Esophagus muscularis mucosa (tissue), 4 donors: ENCODE measurements around the gene SYN1. TPM values are rescaled to one million over a fixed set of nuclear protein-coding genes. Genes with fewer than 3 reads are reported as not detected.

Experiments used
- small RNA-seq, 3 donors: library from RNA; depleted of rRNA; stranded (forward); fragments of <200 nt; gene quantifications; one replicate each; pipeline ENCODE3, GENCODE V24; 2016
- total RNA-seq, 4 donors: library from RNA; depleted of rRNA; stranded (reverse); fragments of >200 nt; gene quantifications; one replicate each; pipeline versions ENCODE4 v1.1.0 to v1.2.1, GENCODE V29; 2016

SYN1 gene
- total RNA-seq, 4 donors from 2014 or later = 0.42 to 0.98 (median 0.56) TPM

Small RNA genes within 50 kb of the gene (small RNA-seq; reads per million reads assigned to genes)
- 0 to 0.08 (median 0) reads per million in 3 donors for gene MIR4769

Other genes starting within 250 kb of the SYN1 start
- gene ZNF157, start 249.3 kb downstream of the SYN1 start, total RNA-seq = under 1 TPM in 3 of 4 donors, not detected in 1; 0.17 to 0.42 (median 0.19) TPM
- 1 to 10 TPM; 7.5 to 9.0 (median 7.6) TPM for gene ZNF41, start 136.6 kb downstream of the SYN1 start, total RNA-seq
- 10 to 100 TPM; 39.3 to 49.6 (median 42.8) TPM for gene ARAF, start 58.7 kb downstream of the SYN1 start, total RNA-seq
- gene TIMP1, start 37.4 kb downstream of the SYN1 start, total RNA-seq = 100 to 1,000 TPM in 3 of 4 donors, 10 to 100 TPM in 1; 82.6 to 251 (median 178) TPM
- 10 to 100 TPM in 2 of 4 donors, 1 to 10 TPM in 2; 6.8 to 16.1 (median 9.9) TPM for gene CFP, start 10.1 kb upstream of the SYN1 start, total RNA-seq
- 10 to 100 TPM; 19.1 to 35.3 (median 25.1) TPM for gene ELK1, start 30.7 kb upstream of the SYN1 start, total RNA-seq
- 10 to 100 TPM; 75.9 to 98.0 (median 90.4) TPM for gene UXT, start 39.3 kb upstream of the SYN1 start, total RNA-seq
- 10 to 100 TPM in 1 of 4 donors, 1 to 10 TPM in 3; 4.8 to 12.6 (median 5.5) TPM for gene ZNF81, start 217.0 kb upstream of the SYN1 start, total RNA-seq